Measurements from ENCODE around the gene PRH1.

Gene PRH1

GRCh38 chr12:10838461-10838860 lies 45.6 kb downstream of the PRH1 start:
- DNase-seq (ENCODE audit: low spot score), result no peak

Data from kidney tubule cell (primary cell).